Upper lobe of left lung (tissue), 4 donors: ENCODE measurements around the gene PAK5.

Experiments used
- CTCF ChIP-seq, 6 experiments: fragments of 450-650 bp in 4 of 6; fragments of 200-600 bp in 2 of 6; sonication (generic) in 2 of 6; IDR thresholded peaks; one replicate each; pipeline ENCODE4 v1.5.1; 2016 to 2019; ENCODE audit warnings: antibody characterized with exemption in 6 of 6
- POLR2A ChIP-seq, 4 donors: fragments of 450-650 bp; IDR thresholded peaks; one replicate each; pipeline ENCODE4 v1.5.1; 2016 to 2017; ENCODE audit warnings: antibody characterized with exemption in 4 of 4, mild to moderate bottlenecking in 2 of 4
- POLR2AphosphoS5 ChIP-seq, 2 donors: sonication (generic); formaldehyde crosslinking; IDR thresholded peaks; one replicate each; pipeline ENCODE4 v1.5.1; 2017; ENCODE audit warnings: antibody characterized with exemption in 2 of 2

GRCh38 chr20:9523636-9524035 is 315.2 kb downstream of the PAK5 start:
- TF ChIP-seq CTCF (IDR thresholded peaks at IDR 0.05) (no peak), POLR2A (IDR thresholded peaks at IDR 0.05) (no peak), POLR2AphosphoS5 (IDR thresholded peaks at IDR 0.05) (no peak)
